ENCODE measurements around the gene DDIT4L. TPM values are rescaled to one million over a fixed set of nuclear protein-coding genes. Genes with fewer than 3 reads are reported as not detected.

The DDIT4L gene
- total RNA-seq, 1 experiment from 2014 or later, result 4.7 TPM

- ChIA-PET CTCF (no interaction called here), POLR2A (no interaction called here)
- no peaks in the 10 kb centered on the region for H3K9me3 Mint-ChIP-seq (ENCODE audit: unreplicated experiment)
- intact Hi-C loops (cut with micrococcal nuclease; ENCODE audit: unreplicated experiment), result no loop called here
- Histone ChIP-seq H3K36me3 (ENCODE audit: control insufficient read depth, insufficient read depth, low read length) (no peaks in the 10 kb centered on the region), H3K27me3 (replicated peaks; ENCODE audit: control insufficient read depth, insufficient read depth, low read length) (no peaks in the 10 kb centered on the region), H3K4me3 (ENCODE audit: low read depth, low read length) (no peak overlapping the region), H3K4me1 (no peaks in the 10 kb centered on the region), H3K9me3 (no peaks in the 10 kb centered on the region)
- no peak for DNase-seq
- no peaks in the 10 kb centered on the region for H3K36me3 Mint-ChIP-seq (ENCODE audit: insufficient read depth, unreplicated experiment)
- no peak overlapping the region for H3K4me3 Mint-ChIP-seq (ENCODE audit: unreplicated experiment)
- no peaks in the 10 kb centered on the region for H3K4me1 Mint-ChIP-seq (ENCODE audit: low read depth, unreplicated experiment)
- no peak overlapping the region for H3K27ac Mint-ChIP-seq (ENCODE audit: unreplicated experiment)
- H3K27me3 Mint-ChIP-seq (ENCODE audit: insufficient read depth, unreplicated experiment), result no peaks in the 10 kb centered on the region
- no peak for TF ChIP-seq CTCF (IDR thresholded peaks at IDR 0.05; ENCODE audit: insufficient read depth in 1 of 2, low read depth in 1 of 2, low read length in 1 of 2, severe bottlenecking in 1 of 2, unreplicated experiment in 1 of 2)
- no TSS peak for BruUV-seq (replicated peaks)
Observed at GRCh38 chr4:100149190-100149589, 41.1 kb downstream of the DDIT4L start.

- no peak overlapping the region for H3K27ac Mint-ChIP-seq (ENCODE audit: unreplicated experiment)
- H3K27me3 Mint-ChIP-seq (ENCODE audit: insufficient read depth, unreplicated experiment), result no peaks in the 10 kb centered on the region
- no peak for DNase-seq
- Histone ChIP-seq H3K4me3 (ENCODE audit: low read depth, low read length) (no peak overlapping the region), H3K36me3 (ENCODE audit: control insufficient read depth, insufficient read depth, low read length) (no peaks in the 10 kb centered on the region), H3K27me3 (replicated peaks; ENCODE audit: control insufficient read depth, insufficient read depth, low read length) (no peaks in the 10 kb centered on the region), H3K4me1 (no peaks in the 10 kb centered on the region), H3K9me3 (no peaks in the 10 kb centered on the region)
- CTCF ChIA-PET, result no interaction called here
- POLR2A ChIA-PET, result no interaction called here
- intact Hi-C loops (cut with micrococcal nuclease; ENCODE audit: unreplicated experiment), result no loop called here
- no peak overlapping the region for H3K4me3 Mint-ChIP-seq (ENCODE audit: unreplicated experiment)
- H3K4me1 Mint-ChIP-seq (ENCODE audit: low read depth, unreplicated experiment), result no peaks in the 10 kb centered on the region
- no peak for TF ChIP-seq CTCF (IDR thresholded peaks at IDR 0.05; ENCODE audit: insufficient read depth in 1 of 2, low read depth in 1 of 2, low read length in 1 of 2, severe bottlenecking in 1 of 2, unreplicated experiment in 1 of 2)
- BruUV-seq (replicated peaks), result no TSS peak
- no peaks in the 10 kb centered on the region for H3K9me3 Mint-ChIP-seq (ENCODE audit: unreplicated experiment)
- no peaks in the 10 kb centered on the region for H3K36me3 Mint-ChIP-seq (ENCODE audit: insufficient read depth, unreplicated experiment)
Observed at GRCh38 chr4:100147684-100148083, 42.6 kb downstream of the DDIT4L start.

- Histone ChIP-seq H3K4me1 (no peaks in the 10 kb centered on the region), H3K27me3 (replicated peaks; ENCODE audit: control insufficient read depth, insufficient read depth, low read length) (no peaks in the 10 kb centered on the region), H3K9me3 (no peaks in the 10 kb centered on the region), H3K36me3 (ENCODE audit: control insufficient read depth, insufficient read depth, low read length) (no peaks in the 10 kb centered on the region), H3K4me3 (ENCODE audit: low read depth, low read length) (no peak overlapping the region)
- ChIA-PET CTCF (no interaction called here), POLR2A (no interaction called here)
- Mint-ChIP-seq H3K4me1 (ENCODE audit: low read depth, unreplicated experiment) (no peaks in the 10 kb centered on the region), H3K36me3 (ENCODE audit: insufficient read depth, unreplicated experiment) (no peaks in the 10 kb centered on the region), H3K4me3 (ENCODE audit: unreplicated experiment) (no peak overlapping the region), H3K27ac (ENCODE audit: unreplicated experiment) (no peak overlapping the region), H3K27me3 (ENCODE audit: insufficient read depth, unreplicated experiment) (no peaks in the 10 kb centered on the region), H3K9me3 (ENCODE audit: unreplicated experiment) (no peaks in the 10 kb centered on the region)
- no peak for DNase-seq
- BruUV-seq (replicated peaks), result no TSS peak
- intact Hi-C loops (cut with micrococcal nuclease; ENCODE audit: unreplicated experiment), result no loop called here
- TF ChIP-seq CTCF (IDR thresholded peaks at IDR 0.05; ENCODE audit: insufficient read depth in 1 of 2, low read depth in 1 of 2, low read length in 1 of 2, severe bottlenecking in 1 of 2, unreplicated experiment in 1 of 2), result no peak
Observed at GRCh38 chr4:100147198-100147597, 43.1 kb downstream of the DDIT4L start.
